Endothelial cell of umbilical vein (primary cell): ENCODE results near the gene ZNF485. TPM values are rescaled to one million over a fixed set of nuclear protein-coding genes. Genes with fewer than 3 reads are reported as not detected.

Source experiments
- BruUV-seq: library from RNA; stranded (reverse); fragments of 400-500 nt; replicated peaks from 2 replicates; lab custom pipeline; 2021; lab: Mats Ljungman, UMichigan
- CTCF ChIA-PET: fragments of 300-600, 350-600 bp; sonication (Branson Sonifier 250); formaldehyde crosslinking; loops from one replicate; lab custom pipeline; 2021; ENCODE audit warnings: antibody characterized with exemption, inconsistent platforms; lab: Charles Lee
- POLR2A ChIA-PET: fragments of 300-600, 350-600 bp; sonication (Branson Sonifier 250); formaldehyde crosslinking; loops from one replicate; lab custom pipeline; 2021; ENCODE audit warnings: antibody characterized with exemption, inconsistent platforms; lab: Charles Lee
- DNase-seq: peaks from one replicate; pipeline ENCODE4 v3.0.0-alpha.2; 2011; ENCODE audit warnings: low read depth, low spot score
- FAIRE-seq: peaks from 2 replicates; lab custom pipeline; 2011; peaks lifted over from hg19 to GRCh38; lab: Jason Lieb, UNC
- H2AFZ ChIP-seq: 2 replicates; pipeline ENCODE4 v1.6.0; 2012; ENCODE audit warnings: low read depth, low read length, control low read depth, inconsistent platforms
- H3K27ac ChIP-seq: 2 replicates; pipeline ENCODE4 v1.5.1; 2011; ENCODE audit warnings: low read depth, mild to moderate bottlenecking, control low read depth, low read length, moderate library complexity; ENCODE audit not compliant: insufficient read depth
- H3K27me3 ChIP-seq, 2 experiments: 2 replicates each; pipeline versions ENCODE4 v1.6.0 to v1.6.1; 2011; ENCODE audit warnings: low read length in 2 of 2, mixed read lengths in 1 of 2; ENCODE audit not compliant: control insufficient read depth in 2 of 2, insufficient read depth in 2 of 2
- H3K36me3 ChIP-seq, 2 experiments: 2 replicates in 1 of 2; 3 replicates in 1 of 2; pipeline ENCODE4 v1.5.1; 2011; ENCODE audit warnings: low read length in 2 of 2, mild to moderate bottlenecking in 1 of 2, moderate library complexity in 1 of 2; ENCODE audit not compliant: control insufficient read depth in 2 of 2, insufficient read depth in 2 of 2; ENCODE audit errors: extremely low read depth in 1 of 2
- H3K4me1 ChIP-seq: 3 replicates; pipeline ENCODE4 v1.5.1; 2011; ENCODE audit warnings: mild to moderate bottlenecking, low read length; ENCODE audit not compliant: control insufficient read depth, insufficient read depth; ENCODE audit errors: extremely low read depth
- H3K4me2 ChIP-seq: 2 replicates; pipeline ENCODE4 v1.6.1; 2011; ENCODE audit warnings: low read length, control low read depth, mixed read lengths; ENCODE audit not compliant: insufficient read depth
- H3K4me3 ChIP-seq, 3 experiments: fragments of 200-600 bp in 1 of 3; sonication (generic), shearing (Covaris generic) in 1 of 3; replicated peaks in 1 of 3; 2 replicates each; pipeline ENCODE4 v1.5.1; 2011 to 2016; ENCODE audit warnings: control low read depth in 3 of 3, low read length in 3 of 3, mild to moderate bottlenecking in 2 of 3, inconsistent platforms in 1 of 3, low read depth in 1 of 3, moderate library complexity in 1 of 3; ENCODE audit not compliant: insufficient read depth in 1 of 3
- H3K79me2 ChIP-seq: 2 replicates; pipeline ENCODE4 v1.6.0; 2012; ENCODE audit warnings: low read length, inconsistent platforms; ENCODE audit not compliant: control insufficient read depth, insufficient read depth
- H3K9ac ChIP-seq: replicated peaks from 2 replicates; pipeline ENCODE3; 2011; ENCODE audit warnings: low read length, control low read depth; ENCODE audit not compliant: insufficient read depth; ENCODE audit errors: extremely low read depth
- H3K9me1 ChIP-seq: replicated peaks from 3 replicates; pipeline ENCODE4 v1.6.0; 2011; ENCODE audit warnings: mild to moderate bottlenecking, low read length; ENCODE audit not compliant: control insufficient read depth, insufficient read depth; ENCODE audit errors: extremely low read depth
- H3K9me3 ChIP-seq: replicated peaks from 2 replicates; pipeline ENCODE4 v1.5.1; 2012; ENCODE audit warnings: low read length, inconsistent platforms; ENCODE audit not compliant: control insufficient read depth, insufficient read depth
- H4K20me1 ChIP-seq: replicated peaks from 2 replicates; pipeline ENCODE3; 2011; ENCODE audit warnings: mild to moderate bottlenecking, low read length; ENCODE audit not compliant: control insufficient read depth, insufficient read depth; ENCODE audit errors: extremely low read depth
- CTCF ChIP-seq, 2 donors: IDR thresholded peaks; 1 replicate in 1 of 2; 2 replicates in 1 of 2; pipeline ENCODE4 v1.5.1; 2011; ENCODE audit warnings: low read length in 2 of 2, mild to moderate bottlenecking in 2 of 2, moderate library complexity in 2 of 2, control low read depth in 1 of 2, inconsistent platforms in 1 of 2, low read depth in 1 of 2; ENCODE audit not compliant: insufficient read depth in 1 of 2; ENCODE audit errors: extremely low read depth in 1 of 2
- JUN ChIP-seq: IDR thresholded peaks from 2 replicates; pipeline ENCODE4 v1.6.1; 2011; ENCODE audit warnings: borderline replicate concordance, low read depth; ENCODE audit not compliant: insufficient read length, insufficient read depth
- MAX ChIP-seq: IDR thresholded peaks from 2 replicates; pipeline ENCODE4 v1.6.1; 2011; ENCODE audit not compliant: insufficient read depth, insufficient read length
- POLR2A ChIP-seq: IDR thresholded peaks from 2 replicates; pipeline ENCODE4 v1.6.1; 2012; ENCODE audit warnings: low read depth, mild to moderate bottlenecking, control low read depth, low read length
- dilution Hi-C: fragments of 300-500 bp; cut with MboI; formaldehyde crosslinking; loops from one replicate; pipeline ENCODE4 v1.15.0; 2019; ENCODE audit warnings: low sequenced_read_pairs; ENCODE audit not compliant: extremely low pct_ligation_motif_present
- intact Hi-C: fragments of 100-400 bp; cut with micrococcal nuclease; formaldehyde crosslinking; loops from one replicate; pipeline ENCODE4 v1.10.0; 2022
- polyA plus RNA-seq, 4 experiments: library from polyadenylated mRNA; depleted of rRNA in 3 of 4; stranded (reverse) in 3 of 4; unstranded in 1 of 4; fragments of >200 nt; gene quantifications; 2 replicates each; pipeline versions ENCODE4 v1.2.1 to v1.2.3, GENCODE V29; 2011 to 2012; ENCODE audit warnings: missing spikeins in 1 of 4
- total RNA-seq: library from RNA; stranded (reverse); gene quantifications from 2 replicates; pipeline ENCODE4 v1.2.3, GENCODE V29; 2021

ZNF485 gene
- total and polyA plus RNA-seq, 2 donors (not counting 3 experiments of a cell fraction or from before 2014, with no cell fraction given): 1.0 to 1.2 TPM

GRCh38 chr10:43584051-43584450 lies 22.2 kb upstream of the ZNF485 start:
- no TSS peak for BruUV-seq
- Histone ChIP-seq H4K20me1 (no peaks in the 10 kb centered on the region), H3K9ac (no peak overlapping the region), H3K36me3 (no peaks in the 10 kb centered on the region), H3K4me3 (no peak overlapping the region), H3K79me2 (no peaks in the 10 kb centered on the region), H3K27ac (no peak overlapping the region), H3K4me1 (no peaks in the 10 kb centered on the region), H2AFZ (no peak overlapping the region), H3K4me2 (no peak overlapping the region), H3K27me3 (no peaks in the 10 kb centered on the region), H3K9me1 (no peaks in the 10 kb centered on the region), H3K9me3 (no peaks in the 10 kb centered on the region)
- CTCF ChIA-PET: no interaction called here
- POLR2A ChIA-PET: no interaction called here
- dilution Hi-C loops (no loop called here), intact Hi-C loops (no loop called here)
- FAIRE-seq (no peak), DNase-seq (no peak)
- no peak for TF ChIP-seq MAX

GRCh38 chr10:43585046-43585445 lies 21.2 kb upstream of the ZNF485 start:
- no peak for FAIRE-seq
- no TSS peak for BruUV-seq
- H3K9ac ChIP-seq: no peak overlapping the region

More at GRCh38 chr10:43585046-43585445, 21.2 kb upstream of the ZNF485 start:
- no peaks in the 10 kb centered on the region for H3K36me3 ChIP-seq
- no peak overlapping the region for H3K27ac ChIP-seq
- H3K79me2 ChIP-seq: no peaks in the 10 kb centered on the region
- no peak for DNase-seq
- no peak overlapping the region for H3K4me2 ChIP-seq
- ChIA-PET POLR2A (no interaction called here), CTCF (no interaction called here)
- H3K9me3 ChIP-seq: no peaks in the 10 kb centered on the region
- H3K4me3 ChIP-seq: no peak overlapping the region
- H2AFZ ChIP-seq: no peak overlapping the region
- H3K9me1 ChIP-seq: no peaks in the 10 kb centered on the region
- TF ChIP-seq POLR2A (no peak), JUN (no peak), CTCF (IDR thresholded peaks at IDR 0.05; ENCODE audit: extremely low read depth in 1 of 2, insufficient read depth in 1 of 2, low read depth in 1 of 2, low read length in 2 of 2) (no peak)
- no peaks in the 10 kb centered on the region for H4K20me1 ChIP-seq
- dilution Hi-C loops: no loop called here
- intact Hi-C loops: no loop called here
- H3K27me3 ChIP-seq: no peaks in the 10 kb centered on the region
- H3K4me1 ChIP-seq: no peaks in the 10 kb centered on the region
